HG03097 (cell line): Measurements from ENCODE around the gene OXER1.

Source experiments
- ATAC-seq: cut with Tn5 transposase; IDR thresholded peaks from one replicate; pipeline ENCODE4 v1.9.1; 2021; ENCODE audit not compliant: unreplicated experiment, low FRiP score

OXER1 gene

GRCh38 chr2:42713920-42714319 lies 50.0 kb downstream of the OXER1 start:
- ATAC-seq, result no peak

- no peak for ATAC-seq
These were observed 51.0 kb downstream of the OXER1 start for GRCh38 chr2:42712934-42713333.
